SK-N-SH treated with all-trans-retinoic acid at 6 μM for 48 hours (cell line): ENCODE data around the gene UBE2E1.

Experiments
- ATAC-seq: fragments of 200-7000 bp; cut with Tn5 transposase; 3 replicates; pipeline ENCODE4 v1.9.1; 2020; ENCODE audit warnings: mild to moderate bottlenecking, moderate library complexity
- ARNTL ChIP-seq: fragments of 450-650 bp; formaldehyde crosslinking; IDR thresholded peaks from 2 replicates; pipeline ENCODE4 v1.5.0; 2020; ENCODE audit warnings: low read depth, mild to moderate bottlenecking, moderate library complexity, borderline replicate concordance
- CREB5 ChIP-seq: fragments of 250-450 bp; sonication (Bioruptor Pico); IDR thresholded peaks from 2 replicates; pipeline ENCODE4 v1.5.1; 2020; ENCODE audit warnings: low read depth, mild to moderate bottlenecking, moderate library complexity
- CSDC2 ChIP-seq: fragments of 250-450 bp; sonication (Bioruptor Pico); IDR thresholded peaks from 2 replicates; pipeline ENCODE4 v1.5.0; 2020; ENCODE audit warnings: mild to moderate bottlenecking, moderate library complexity
- CSRNP3 ChIP-seq: fragments of 250-450 bp; sonication (Bioruptor Pico); IDR thresholded peaks from 2 replicates; pipeline ENCODE4 v1.5.1; 2021; ENCODE audit warnings: mild to moderate bottlenecking, moderate library complexity
- ESRRG ChIP-seq: fragments of 250-450 bp; sonication (Bioruptor Pico); IDR thresholded peaks from 2 replicates; pipeline ENCODE4 v1.6.1; 2021; ENCODE audit warnings: mild to moderate bottlenecking
- GLIS3 ChIP-seq: fragments of 250-450 bp; sonication (Bioruptor Pico); IDR thresholded peaks from 2 replicates; pipeline ENCODE4 v1.5.0; 2020; ENCODE audit warnings: mild to moderate bottlenecking, moderate library complexity
- ISL1 ChIP-seq: fragments of 250-450 bp; sonication (Bioruptor Pico); IDR thresholded peaks from 2 replicates; pipeline ENCODE4 v2.1.2; 2022; ENCODE audit warnings: mild to moderate bottlenecking, moderate library complexity
- OSR1 ChIP-seq: fragments of 250-450 bp; sonication (Bioruptor Pico); IDR thresholded peaks from 2 replicates; pipeline ENCODE4 v1.8.0; 2022; ENCODE audit warnings: moderate library complexity, mild to moderate bottlenecking, inconsistent platforms
- PATZ1 ChIP-seq: fragments of 250-450 bp; sonication (Bioruptor Pico); IDR thresholded peaks from 2 replicates; pipeline ENCODE4 v1.8.0; 2020; ENCODE audit warnings: mild to moderate bottlenecking, moderate library complexity, borderline replicate concordance
- POU6F1 ChIP-seq: fragments of 250-450 bp; sonication (Bioruptor Pico); IDR thresholded peaks from 2 replicates; pipeline ENCODE4 v1.8.0; 2021; ENCODE audit warnings: low read depth, mild to moderate bottlenecking, moderate library complexity, borderline replicate concordance
- SNAI2 ChIP-seq: fragments of 250-450 bp; sonication (Bioruptor Pico); IDR thresholded peaks from 2 replicates; pipeline ENCODE4 v1.5.0; 2020; ENCODE audit warnings: mild to moderate bottlenecking, moderate library complexity
- TCF4 ChIP-seq: fragments of 250-450 bp; sonication (Bioruptor Pico); IDR thresholded peaks from 2 replicates; pipeline ENCODE4 v1.8.0; 2021; ENCODE audit warnings: mild to moderate bottlenecking, moderate library complexity, borderline replicate concordance
- TOX ChIP-seq: fragments of 250-450 bp; sonication (Bioruptor Pico); IDR thresholded peaks from 2 replicates; pipeline ENCODE4 v1.8.0; 2021; ENCODE audit warnings: mild to moderate bottlenecking, moderate library complexity, borderline replicate concordance
- TSHZ2 ChIP-seq: fragments of 250-450 bp; sonication (Bioruptor Pico); IDR thresholded peaks from 2 replicates; pipeline ENCODE4 v1.5.0; 2020; ENCODE audit warnings: mild to moderate bottlenecking, moderate library complexity
- ZC3H10 ChIP-seq: fragments of 250-450 bp; sonication (Bioruptor Pico); IDR thresholded peaks from 2 replicates; pipeline ENCODE4 v1.5.1; 2021; ENCODE audit warnings: mild to moderate bottlenecking, moderate library complexity
- ZFP3 ChIP-seq: fragments of 250-450 bp; sonication (Bioruptor Pico); IDR thresholded peaks from 2 replicates; pipeline ENCODE4 v1.5.0; 2020; ENCODE audit warnings: mild to moderate bottlenecking, moderate library complexity
- ZFP30 ChIP-seq: fragments of 450-650 bp; formaldehyde crosslinking; IDR thresholded peaks from 2 replicates; pipeline ENCODE4 v1.5.0; 2022; ENCODE audit warnings: mild to moderate bottlenecking, moderate library complexity
- ZNF565 ChIP-seq: fragments of 450-650 bp; formaldehyde crosslinking; conservative IDR thresholded peaks from 2 replicates; pipeline ENCODE4 v1.5.0; 2020; ENCODE audit warnings: low read depth, mild to moderate bottlenecking, moderate library complexity
- ZNF70 ChIP-seq: fragments of 450-650 bp; formaldehyde crosslinking; IDR thresholded peaks from 2 replicates; pipeline ENCODE4 v1.5.0; 2020; ENCODE audit warnings: mild to moderate bottlenecking, moderate library complexity

The UBE2E1 gene

GRCh38 chr3:23928524-23928923 is 122.8 kb downstream of the UBE2E1 start:
- TF ChIP-seq CSDC2 (CRISPR knock-in tag) (no peak), ARNTL (CRISPR knock-in tag) (no peak), POU6F1 (no peak), ZC3H10 (no peak)
- ATAC-seq: no peak

GRCh38 chr3:23931597-23931996 is 125.8 kb downstream of the UBE2E1 start:
- ATAC-seq: no peak
- TF ChIP-seq OSR1 (CRISPR knock-in tag): no peak
- TF ChIP-seq ZNF565 (CRISPR knock-in tag): no peak
- TF ChIP-seq PATZ1 (CRISPR knock-in tag): no peak
- no peak for TF ChIP-seq CSRNP3 (CRISPR knock-in tag)
- no peak for TF ChIP-seq SNAI2 (CRISPR knock-in tag)
- TF ChIP-seq TSHZ2 (CRISPR knock-in tag): no peak
- TF ChIP-seq ZFP30: no peak
- no peak for TF ChIP-seq TCF4 (CRISPR knock-in tag)
- TF ChIP-seq, all 23 proteins: peak for 0

GRCh38 chr3:23932571-23932970 is 126.8 kb downstream of the UBE2E1 start:
- ATAC-seq: no peak
- TF ChIP-seq CREB5 (CRISPR knock-in tag) (no peak), PATZ1 (CRISPR knock-in tag) (no peak), TOX (CRISPR knock-in tag) (no peak), ESRRG (CRISPR knock-in tag) (no peak), GLIS3 (CRISPR knock-in tag) (no peak), ZC3H10 (no peak), CSRNP3 (CRISPR knock-in tag) (no peak), ZFP3 (CRISPR knock-in tag) (no peak), ZNF70 (CRISPR knock-in tag) (no peak), TCF4 (CRISPR knock-in tag) (no peak), ISL1 (CRISPR knock-in tag) (no peak), SNAI2 (CRISPR knock-in tag) (no peak), TSHZ2 (CRISPR knock-in tag) (no peak), POU6F1 (no peak), ZNF565 (CRISPR knock-in tag) (no peak), ARNTL (CRISPR knock-in tag) (no peak), OSR1 (CRISPR knock-in tag) (no peak)
